WI38 (cell line): ENCODE data around the gene NFS1.

ENCODE experiments used
- H3K4me3 ChIP-seq: 2 replicates; pipeline ENCODE4 v1.5.1; 2011; ENCODE audit warnings: low read depth, mild to moderate bottlenecking, control low read depth, low read length
- CTCF ChIP-seq: IDR thresholded peaks from 2 replicates; pipeline ENCODE4 v1.5.1; 2012; ENCODE audit warnings: low read depth, mild to moderate bottlenecking, control low read depth, low read length

The NFS1 gene

GRCh38 chr20:35629427-35630145 lies 69.6 kb downstream of the NFS1 start:
- no peak for TF ChIP-seq CTCF
- H3K4me3 ChIP-seq = no peak overlapping the region

GRCh38 chr20:35627121-35627520 lies 72.0 kb downstream of the NFS1 start:
- no peak overlapping the region for H3K4me3 ChIP-seq
- no peak for TF ChIP-seq CTCF

GRCh38 chr20:35626386-35627001 lies 72.7 kb downstream of the NFS1 start:
- no peak overlapping the region for H3K4me3 ChIP-seq
- no peak for TF ChIP-seq CTCF

DNA sequence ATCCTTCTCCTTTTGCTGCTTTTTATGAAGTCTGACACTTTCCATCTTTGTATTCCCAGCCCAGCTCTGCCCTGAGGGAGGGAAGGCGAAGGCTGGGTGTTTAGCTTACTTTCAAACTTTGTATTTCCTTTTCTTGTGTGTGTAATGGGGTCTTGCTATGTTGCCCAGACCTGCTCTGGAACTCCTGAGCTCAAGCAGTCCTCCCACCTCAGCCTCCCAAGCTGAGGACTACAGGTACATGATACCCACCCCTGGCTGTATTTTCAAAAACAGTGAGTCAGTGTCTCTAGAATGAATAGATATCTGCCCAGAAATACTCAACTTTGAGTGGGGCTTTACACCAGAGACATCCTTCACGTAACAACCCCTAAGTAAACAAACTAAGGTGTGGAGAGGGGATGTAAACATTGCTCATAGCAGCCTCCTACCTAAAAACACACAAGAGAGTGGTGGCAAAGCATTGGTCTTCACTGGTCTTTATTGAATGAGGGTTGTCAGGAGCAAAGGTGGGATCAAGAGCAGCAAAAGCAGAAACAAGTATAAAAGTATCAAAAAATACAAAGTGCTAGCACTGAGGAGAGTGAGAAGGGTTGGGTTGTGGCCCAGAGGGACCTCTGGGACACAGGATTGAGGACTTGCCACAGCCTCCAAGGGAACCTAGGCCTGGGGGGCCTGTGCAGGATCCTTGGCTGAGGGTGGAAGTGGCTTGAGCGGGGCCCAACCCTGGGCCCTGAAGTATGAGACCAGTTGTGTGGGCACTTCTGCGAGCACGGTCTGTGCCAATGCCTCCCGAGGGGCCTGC lies 73.4 kb downstream of the NFS1 start:
- no peak overlapping the region for H3K4me3 ChIP-seq
- TF ChIP-seq CTCF = no peak

- no peak overlapping the region for H3K4me3 ChIP-seq
- TF ChIP-seq CTCF = peak; percentile 11; the same call in 1 of the 2 replicates
These were observed 77.6 kb downstream of the NFS1 start for GRCh38 chr20:35621560-35621946.

DNA sequence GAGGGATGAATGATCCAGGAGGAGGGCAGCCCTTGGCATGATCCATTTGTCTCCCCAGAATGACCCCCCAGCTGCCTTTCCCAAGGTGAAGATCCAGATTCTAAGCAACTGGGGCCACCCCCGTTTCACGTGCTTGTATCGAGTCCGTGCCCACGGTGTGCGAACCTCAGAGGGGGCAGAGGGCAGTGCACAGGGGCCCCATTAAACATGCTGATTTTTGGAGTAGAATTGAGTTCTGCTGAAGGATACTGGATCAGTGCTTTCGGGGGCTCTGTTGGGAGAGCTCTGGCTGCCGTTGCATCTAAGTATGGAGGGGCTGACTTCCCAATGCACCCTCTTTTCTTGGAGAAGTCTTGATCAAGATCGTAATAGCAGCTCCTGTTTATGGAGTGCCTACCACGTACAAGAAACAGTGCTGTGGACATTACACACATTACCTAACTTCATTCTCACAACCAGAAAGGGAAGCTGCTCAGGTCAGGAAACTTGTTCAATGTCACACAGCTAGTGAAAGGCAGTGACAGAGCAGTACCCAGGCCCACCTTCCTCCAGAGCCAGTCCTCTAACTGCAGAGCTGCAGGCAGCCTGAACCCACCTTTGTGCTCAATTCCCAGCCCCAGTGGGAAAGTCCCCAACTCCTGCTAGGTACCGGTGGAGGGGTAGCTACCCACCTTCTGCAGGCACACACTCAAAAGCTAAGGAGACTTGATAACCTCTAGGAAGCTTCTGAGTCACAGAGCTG lies 78.2 kb downstream of the NFS1 start:
- no peak overlapping the region for H3K4me3 ChIP-seq
- TF ChIP-seq CTCF = no peak
